GM18507 (cell line): Measurements from ENCODE around the gene NABP2.
"Not testable (repeated sequence)": the region's sequence is repeated elsewhere in the genome, so short reads cannot be mapped to it uniquely, and the experiment has no call there.

Experiments used
- DNase-seq: peaks from one replicate; pipeline ENCODE4 v3.0.0; 2011; ENCODE audit warnings: low read depth; ENCODE audit not compliant: insufficient read length; ENCODE audit errors: extremely low spot score
- FAIRE-seq: peaks from 2 replicates; lab custom pipeline; 2011; peaks lifted over from hg19 to GRCh38; lab: Jason Lieb, UNC

The NABP2 gene

DNA sequence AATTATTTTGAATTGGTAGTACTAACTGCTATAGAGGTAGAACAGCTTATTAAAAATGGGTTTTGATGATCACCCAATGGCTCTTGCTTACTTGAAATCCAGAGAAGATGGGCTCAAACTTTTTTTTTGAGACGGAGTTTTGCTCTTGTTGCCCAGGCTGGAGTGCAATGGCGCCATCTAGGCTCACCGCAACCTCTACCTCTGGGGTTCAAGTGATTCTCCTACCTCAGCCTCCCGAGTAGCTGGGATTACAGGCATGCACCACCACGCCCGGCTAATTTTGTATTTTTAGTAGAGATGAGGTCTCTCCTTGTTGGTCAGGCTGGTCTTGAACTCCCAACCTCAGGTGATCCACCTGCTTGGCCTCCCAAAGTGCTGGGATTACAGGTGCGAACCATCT lies 38.8 kb downstream of the NABP2 start:
- not testable (repeated sequence) for FAIRE-seq, DNase-seq

GRCh38 chr12:56266068-56266692 lies 42.0 kb downstream of the NABP2 start:
- not testable (repeated sequence) for FAIRE-seq, DNase-seq

- DNase-seq: peak; percentile 91
- FAIRE-seq: peak; percentile 86
Measured at GRCh38 chr12:56266693-56267442, 42.7 kb downstream of the NABP2 start, which contains the start of gene COQ10A. TSS of gene COQ10A (plus strand) at chr12:56266942. CDS start at chr12:56267119, 177 bp downstream.

GRCh38 chr12:56267443-56268071 lies 43.4 kb downstream of the NABP2 start:
- FAIRE-seq: no peak
- DNase-seq: no peak

GRCh38 chr12:56271031-56271430 lies 46.9 kb downstream of the NABP2 start:
- DNase-seq (no peak), FAIRE-seq (no peak)

- not testable (repeated sequence) for DNase-seq
Measured at GRCh38 chr12:56272468-56272867, 48.3 kb downstream of the NABP2 start.

GRCh38 chr12:56274299-56274698 lies 50.2 kb downstream of the NABP2 start:
- DNase-seq (no peak), FAIRE-seq (no peak)

More at GRCh38 chr12:56272468-56272867, 48.3 kb downstream of the NABP2 start:
- not testable (repeated sequence) for FAIRE-seq

DNA sequence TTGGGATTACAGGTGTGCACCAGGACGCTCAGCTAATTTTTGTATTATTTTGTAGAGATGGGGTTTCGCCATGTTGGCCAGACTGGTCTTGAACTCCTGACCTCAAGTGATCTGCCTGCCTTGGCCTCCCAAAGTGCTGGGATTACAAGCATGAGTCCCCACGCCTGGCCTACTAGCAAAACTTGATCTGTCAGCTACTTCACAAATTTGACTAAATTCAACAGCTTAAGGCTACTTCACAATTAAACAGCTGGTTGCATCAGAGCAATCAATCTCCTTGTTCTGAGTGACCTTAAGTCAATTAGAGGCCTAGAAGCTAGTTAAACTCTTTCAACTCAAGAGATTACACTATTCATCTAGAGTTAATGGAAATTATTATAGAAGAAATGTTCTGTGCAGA lies 54.8 kb downstream of the NABP2 start:
- DNase-seq (no peak), FAIRE-seq (no peak)
